Small intestine (tissue), 7 donors: ENCODE measurements around the gene NEK10. TPM values are rescaled to one million over a fixed set of nuclear protein-coding genes. Genes with fewer than 3 reads are reported as not detected.

Experiments
- DNase-seq, 2 donors: peaks; one replicate each; pipeline versions ENCODE4 v3.0.0 to v3.0.0-alpha.2; 2013
- FAIRE-seq: peaks from 2 replicates; lab custom pipeline; 2012; peaks lifted over from hg19 to GRCh38; lab: Jason Lieb, UNC
- H3K27ac ChIP-seq, 3 donors: one replicate each; pipeline ENCODE4 v1.5.1; 2013; ENCODE audit warnings: low read length in 2 of 3, mild to moderate bottlenecking in 2 of 3, control low read depth in 1 of 3, inconsistent platforms in 1 of 3, low read depth in 1 of 3, moderate library complexity in 1 of 3
- H3K27me3 ChIP-seq, 3 donors: one replicate each; pipeline ENCODE4 v1.6.1; 2013; ENCODE audit warnings: low read length in 3 of 3, inconsistent platforms in 1 of 3; ENCODE audit not compliant: control insufficient read depth in 3 of 3, insufficient read depth in 3 of 3
- H3K36me3 ChIP-seq, 3 donors: one replicate each; pipeline ENCODE4 v1.6.1; 2013; ENCODE audit warnings: low read length in 3 of 3, inconsistent platforms in 1 of 3, low read depth in 1 of 3, mild to moderate bottlenecking in 1 of 3, moderate library complexity in 1 of 3; ENCODE audit not compliant: control insufficient read depth in 3 of 3, insufficient read depth in 2 of 3
- H3K4me1 ChIP-seq, 3 donors: one replicate each; pipeline ENCODE4 v1.6.1; 2013; ENCODE audit warnings: low read length in 2 of 3, inconsistent platforms in 1 of 3, low read depth in 1 of 3, mild to moderate bottlenecking in 1 of 3, moderate library complexity in 1 of 3; ENCODE audit not compliant: control insufficient read depth in 3 of 3, insufficient read depth in 2 of 3
- H3K4me3 ChIP-seq, 3 donors: one replicate each; pipeline ENCODE4 v1.5.1; 2013; ENCODE audit warnings: low read length in 3 of 3, control low read depth in 1 of 3, inconsistent platforms in 1 of 3, low read depth in 1 of 3, mild to moderate bottlenecking in 1 of 3, moderate library complexity in 1 of 3
- H3K9me3 ChIP-seq, 2 donors: one replicate each; pipeline ENCODE4 v1.6.1; 2013; ENCODE audit warnings: low read depth in 1 of 2, low read length in 1 of 2; ENCODE audit not compliant: control insufficient read depth in 2 of 2, insufficient read depth in 1 of 2
- WGBS, 3 donors: extraction: QIAGEN DNeasy Blood & Tissue Kit; methylation state at CpG; one replicate each; pipeline ENCODE4 v1.1.7; 2013; 5-methylcytosine and 5-hydroxymethylcytosine counted together
- polyA plus RNA-seq, 4 donors: library from polyadenylated mRNA; stranded (reverse) in 3 of 4; unstranded in 1 of 4; fragments of 200-250 nt in 3 of 4; fragments of 120-200 nt in 1 of 4; gene quantifications; one replicate each; pipeline versions ENCODE4 v1.2.1 to v1.2.3, GENCODE V29; 2013
- donor health status: healthy with polysubstance abuse.
- donor health status: control.
- donor health status: control.
- donor health status: Bipolar disorder and iron deficiency.
- donor health status: healthy.

NEK10 gene
- polyA plus RNA-seq, 4 donors = 0.30 to 3.6 (median 0.67) TPM

GRCh38 chr3:27097182-27097581 is 272.0 kb downstream of the NEK10 start:
- H3K9me3 ChIP-seq = no peaks in the 10 kb centered on the region
- no peaks in the 10 kb centered on the region for H3K36me3 ChIP-seq
- DNase-seq (no peak), FAIRE-seq (no peak)
- H3K27ac ChIP-seq = no peak overlapping the region
- no peaks in the 10 kb centered on the region for H3K4me1 ChIP-seq
- no peaks in the 10 kb centered on the region for H3K27me3 ChIP-seq
- no peak overlapping the region for H3K4me3 ChIP-seq
- 58 to 76% (median 67%) methylated on average over 1 of the region's 1 CpG for WGBS, 3 donors

- no peaks in the 10 kb centered on the region for H3K9me3 ChIP-seq
- H3K4me3 ChIP-seq = no peak overlapping the region
- WGBS, 3 donors = 24 to 49% (median 29%) methylated on average over 2 of the region's 2 CpGs
- no peaks in the 10 kb centered on the region for H3K27me3 ChIP-seq
- no peak for FAIRE-seq
- H3K4me1 ChIP-seq = no peaks in the 10 kb centered on the region
- no peaks in the 10 kb centered on the region for H3K36me3 ChIP-seq
- H3K27ac ChIP-seq = no peak overlapping the region
- DNase-seq = no peak
These were observed 273.5 kb downstream of the NEK10 start for GRCh38 chr3:27095553-27096222.

GRCh38 chr3:27094721-27095120 is 274.5 kb downstream of the NEK10 start:
- no peak for FAIRE-seq

GRCh38 chr3:27093771-27094170 is 275.4 kb downstream of the NEK10 start:
- H3K9me3 ChIP-seq = no peaks in the 10 kb centered on the region
- no peak for FAIRE-seq

More at GRCh38 chr3:27094721-27095120, 274.5 kb downstream of the NEK10 start:
- Histone ChIP-seq H3K27me3 (no peaks in the 10 kb centered on the region), H3K27ac (no peak overlapping the region), H3K36me3 (no peaks in the 10 kb centered on the region), H3K9me3 (no peaks in the 10 kb centered on the region), H3K4me1 (no peaks in the 10 kb centered on the region), H3K4me3 (no peak overlapping the region)
- WGBS, 3 donors = 43 to 57% (median 46%) methylated on average over 4 of the region's 4 CpGs
- DNase-seq = no peak

GRCh38 chr3:27090275-27091041 is 278.7 kb downstream of the NEK10 start:
- FAIRE-seq = no peak

More at GRCh38 chr3:27093771-27094170, 275.4 kb downstream of the NEK10 start:
- Histone ChIP-seq H3K27me3 (no peaks in the 10 kb centered on the region), H3K4me1 (no peaks in the 10 kb centered on the region), H3K27ac (no peak overlapping the region), H3K36me3 (no peaks in the 10 kb centered on the region), H3K4me3 (no peak overlapping the region)
- WGBS, 3 donors = 33 to 42% (median 35%) methylated on average over 2 of the region's 2 CpGs
- no peak for DNase-seq

GRCh38 chr3:27089645-27090044 is 279.5 kb downstream of the NEK10 start:
- Histone ChIP-seq H3K9me3 (no peaks in the 10 kb centered on the region), H3K27ac (no peak overlapping the region), H3K4me1 (no peaks in the 10 kb centered on the region), H3K4me3 (no peak overlapping the region), H3K27me3 (no peaks in the 10 kb centered on the region), H3K36me3 (no peaks in the 10 kb centered on the region)
- WGBS, 3 donors = 21 to 63% (median 35%) methylated on average over 1 of the region's 1 CpG
- FAIRE-seq (no peak), DNase-seq (no peak)

More at GRCh38 chr3:27090275-27091041, 278.7 kb downstream of the NEK10 start:
- Histone ChIP-seq H3K27ac (no peak overlapping the region), H3K4me1 (no peaks in the 10 kb centered on the region), H3K27me3 (no peaks in the 10 kb centered on the region), H3K36me3 (no peaks in the 10 kb centered on the region), H3K4me3 (no peak overlapping the region), H3K9me3 (no peaks in the 10 kb centered on the region)
- 60 to 73% (median 67%) methylated on average over 6 of the region's 6 CpGs for WGBS, 3 donors
- DNase-seq = no peak

GRCh38 chr3:27089068-27089467 is 280.1 kb downstream of the NEK10 start:
- Histone ChIP-seq H3K4me3 (no peak overlapping the region), H3K4me1 (no peaks in the 10 kb centered on the region), H3K36me3 (no peaks in the 10 kb centered on the region), H3K27ac (no peak overlapping the region), H3K27me3 (no peaks in the 10 kb centered on the region), H3K9me3 (no peaks in the 10 kb centered on the region)
- FAIRE-seq = no peak
- 42 to 47% (median 44%) methylated on average over 2 of the region's 2 CpGs for WGBS, 3 donors
- no peak for DNase-seq

- no peak for FAIRE-seq
- H3K27ac ChIP-seq = no peak overlapping the region
- no peak overlapping the region for H3K4me3 ChIP-seq
- no peak for DNase-seq
- 69 to 80% (median 75%) methylated on average over 5 of the region's 5 CpGs for WGBS, 3 donors
- H3K9me3 ChIP-seq = no peaks in the 10 kb centered on the region
- no peaks in the 10 kb centered on the region for H3K36me3 ChIP-seq
- H3K27me3 ChIP-seq = no peaks in the 10 kb centered on the region
- no peaks in the 10 kb centered on the region for H3K4me1 ChIP-seq
These were observed 283.1 kb downstream of the NEK10 start for GRCh38 chr3:27085829-27086730.
